Prostate gland (tissue), 2 donors: ENCODE measurements around the gene TEX28.

Source experiments
- POLR2A ChIP-seq: fragments of 450-650 bp; IDR thresholded peaks from one replicate; pipeline ENCODE4 v1.6.1; 2016; ENCODE audit warnings: antibody characterized with exemption, mild to moderate bottlenecking
- TF ChIP-seq, protein P1 (sequence below), 4 experiments: fragments of 200-600 bp in 2 of 4; fragments of 450-650 bp in 2 of 4; sonication (generic) in 2 of 4; IDR thresholded peaks; 1 replicate in 3 of 4; 2 replicates in 1 of 4; pipeline ENCODE4 v1.5.1; 2016 to 2019; ENCODE audit warnings: antibody characterized with exemption in 4 of 4, mild to moderate bottlenecking in 2 of 4, moderate library complexity in 2 of 4

DNA sequence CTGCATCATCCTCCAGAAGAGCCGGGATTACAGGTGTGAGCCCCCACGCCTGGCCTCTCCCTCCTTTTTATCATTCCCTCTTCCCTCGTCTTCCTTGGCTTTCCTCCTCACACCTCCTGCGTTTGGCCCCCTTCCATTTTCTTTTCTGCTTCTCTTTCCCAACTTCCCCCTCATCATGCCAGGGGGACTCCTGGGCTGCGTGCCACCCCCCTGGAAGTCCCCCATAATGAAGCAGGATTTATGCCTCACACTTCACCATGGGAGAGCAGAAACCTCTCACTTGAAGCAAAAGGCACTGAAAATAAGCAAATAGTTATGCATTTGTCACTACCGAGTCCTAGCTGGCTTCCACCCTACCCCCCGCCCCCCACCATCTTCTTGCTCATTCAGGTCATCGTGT, 8.6 kb upstream of the TEX28 start:
- TF ChIP-seq, protein P1, sequence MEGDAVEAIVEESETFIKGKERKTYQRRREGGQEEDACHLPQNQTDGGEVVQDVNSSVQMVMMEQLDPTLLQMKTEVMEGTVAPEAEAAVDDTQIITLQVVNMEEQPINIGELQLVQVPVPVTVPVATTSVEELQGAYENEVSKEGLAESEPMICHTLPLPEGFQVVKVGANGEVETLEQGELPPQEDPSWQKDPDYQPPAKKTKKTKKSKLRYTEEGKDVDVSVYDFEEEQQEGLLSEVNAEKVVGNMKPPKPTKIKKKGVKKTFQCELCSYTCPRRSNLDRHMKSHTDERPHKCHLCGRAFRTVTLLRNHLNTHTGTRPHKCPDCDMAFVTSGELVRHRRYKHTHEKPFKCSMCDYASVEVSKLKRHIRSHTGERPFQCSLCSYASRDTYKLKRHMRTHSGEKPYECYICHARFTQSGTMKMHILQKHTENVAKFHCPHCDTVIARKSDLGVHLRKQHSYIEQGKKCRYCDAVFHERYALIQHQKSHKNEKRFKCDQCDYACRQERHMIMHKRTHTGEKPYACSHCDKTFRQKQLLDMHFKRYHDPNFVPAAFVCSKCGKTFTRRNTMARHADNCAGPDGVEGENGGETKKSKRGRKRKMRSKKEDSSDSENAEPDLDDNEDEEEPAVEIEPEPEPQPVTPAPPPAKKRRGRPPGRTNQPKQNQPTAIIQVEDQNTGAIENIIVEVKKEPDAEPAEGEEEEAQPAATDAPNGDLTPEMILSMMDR (IDR thresholded peaks at IDR 0.05), result no peak
- TF ChIP-seq POLR2A, result no peak
